ENCODE measurements around the gene KRTAP10-5.

KRTAP10-5 gene

GRCh38 chr21:44585892-44586291 is 5.5 kb upstream of the KRTAP10-5 start:
- TF ChIP-seq REST (IDR thresholded peaks at IDR 0.05; ENCODE audit: insufficient replicate concordance, low read depth) (no peak), SPI1 (IDR thresholded peaks at IDR 0.05; ENCODE audit: borderline replicate concordance, low read depth) (no peak), GABPA (IDR thresholded peaks at IDR 0.05; ENCODE audit: low read depth) (no peak), POLR2AphosphoS5 (IDR thresholded peaks at IDR 0.05; ENCODE audit: low read depth) (no peak), CTCF (IDR thresholded peaks at IDR 0.05; ENCODE audit: insufficient read depth, low read length) (no peak)
- Histone ChIP-seq H3K27me3 (ENCODE audit: insufficient read depth, poor library complexity, severe bottlenecking) (no peaks in the 10 kb centered on the region), H3K4me3 (replicated peaks; ENCODE audit: insufficient read depth, low read length) (no peak overlapping the region), H3K27ac (replicated peaks) (no peak overlapping the region)
- DNase-seq (ENCODE audit: low read depth in 1 of 2, low spot score in 1 of 2), result no peak

GRCh38 chr21:44583800-44584147 is 3.4 kb upstream of the KRTAP10-5 start:
- no peaks in the 10 kb centered on the region for H3K27me3 ChIP-seq (ENCODE audit: insufficient read depth, poor library complexity, severe bottlenecking)
- DNase-seq (ENCODE audit: low read depth in 1 of 2, low spot score in 1 of 2), result no peak
- TF ChIP-seq POLR2AphosphoS5 (IDR thresholded peaks at IDR 0.05; ENCODE audit: low read depth) (no peak), REST (IDR thresholded peaks at IDR 0.05; ENCODE audit: insufficient replicate concordance, low read depth) (no peak), GABPA (IDR thresholded peaks at IDR 0.05; ENCODE audit: low read depth) (no peak), CTCF (IDR thresholded peaks at IDR 0.05; ENCODE audit: insufficient read depth, low read length) (no peak), SPI1 (IDR thresholded peaks at IDR 0.05; ENCODE audit: borderline replicate concordance, low read depth) (no peak)
- H3K4me3 ChIP-seq (replicated peaks; ENCODE audit: insufficient read depth, low read length), result no peak overlapping the region
- H3K27ac ChIP-seq (replicated peaks), result no peak overlapping the region

- TF ChIP-seq SPI1 (IDR thresholded peaks at IDR 0.05; ENCODE audit: borderline replicate concordance, low read depth) (no peak), CTCF (IDR thresholded peaks at IDR 0.05; ENCODE audit: insufficient read depth, low read length) (no peak), GABPA (IDR thresholded peaks at IDR 0.05; ENCODE audit: low read depth) (no peak), REST (IDR thresholded peaks at IDR 0.05; ENCODE audit: insufficient replicate concordance, low read depth) (no peak), POLR2AphosphoS5 (IDR thresholded peaks at IDR 0.05; ENCODE audit: low read depth) (no peak)
- H3K4me3 ChIP-seq (replicated peaks; ENCODE audit: insufficient read depth, low read length), result no peak overlapping the region
- no peaks in the 10 kb centered on the region for H3K27me3 ChIP-seq (ENCODE audit: insufficient read depth, poor library complexity, severe bottlenecking)
- no peak for DNase-seq (ENCODE audit: low read depth in 1 of 2, low spot score in 1 of 2)
- H3K27ac ChIP-seq (replicated peaks), result no peak overlapping the region
Measured at GRCh38 chr21:44583089-44583799, 2.8 kb upstream of the KRTAP10-5 start.

Measured in HL-60 (cell line).